ENCODE measurements around the gene LRRC3C.
A peak's percentile ranks its signal among the peaks of the same experiment; 100 is the strongest.

The LRRC3C gene

DNA sequence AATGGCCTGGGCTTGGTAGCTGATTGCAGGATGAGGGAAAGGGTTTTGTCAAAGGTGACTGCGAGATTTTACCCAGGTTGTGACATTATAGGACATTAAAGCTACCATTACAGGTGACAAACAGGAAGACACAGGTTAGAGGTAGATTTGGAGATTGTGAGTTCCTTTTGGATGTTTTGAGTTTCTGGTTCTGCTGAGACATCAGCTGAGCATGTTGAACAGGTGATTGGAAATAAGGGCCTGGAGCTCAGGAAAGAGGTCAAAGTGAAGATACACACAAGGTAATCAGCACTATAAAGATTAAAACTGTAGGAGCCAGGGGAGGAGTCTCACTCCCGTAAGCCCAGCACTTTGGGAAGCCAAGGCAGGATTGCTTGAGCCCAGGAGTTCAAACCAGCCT, 41.2 kb downstream of the LRRC3C start:
- Histone ChIP-seq H3K36me3 (ENCODE audit: control insufficient read depth, insufficient read depth, low read length) (no peaks in the 10 kb centered on the region), H3K4me1 (ENCODE audit: control insufficient read depth, insufficient read depth, low read length) (no peaks in the 10 kb centered on the region), H3K27me3 (ENCODE audit: control insufficient read depth, insufficient read depth, low read length) (no peaks in the 10 kb centered on the region; the same call in 1 of the 2 replicates), H3K9ac (ENCODE audit: low read depth, low read length) (no peak overlapping the region), H3K4me3 (ENCODE audit: low read depth, low read length) (no peak overlapping the region), H3K27ac (ENCODE audit: low read depth, low read length) (no peak overlapping the region), H3K9me3 (ENCODE audit: control insufficient read depth, insufficient read depth, low read length) (no peaks in the 10 kb centered on the region)

DNA sequence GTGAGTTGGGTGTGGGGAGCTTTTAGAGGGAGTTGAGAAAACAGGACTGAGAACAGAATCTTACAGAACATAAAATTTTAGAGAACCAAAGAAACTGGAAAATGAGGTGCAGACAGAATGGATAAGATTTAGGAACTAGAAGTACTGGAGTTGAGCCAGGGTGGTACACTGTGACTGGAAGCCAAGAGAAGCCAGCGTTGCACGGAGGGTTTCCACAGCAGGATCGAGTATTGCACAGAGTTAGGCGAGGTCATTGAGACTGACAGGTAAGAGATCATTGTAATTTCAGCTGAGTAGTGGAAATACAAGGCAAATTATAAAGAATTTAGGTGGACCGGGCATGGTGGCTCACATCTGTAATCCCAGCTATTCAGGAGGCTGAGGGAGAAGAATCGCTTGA, 41.8 kb downstream of the LRRC3C start:
- Histone ChIP-seq H3K4me1 (ENCODE audit: control insufficient read depth, insufficient read depth, low read length) (no peaks in the 10 kb centered on the region), H3K4me3 (ENCODE audit: low read depth, low read length) (no peak overlapping the region)

DNA sequence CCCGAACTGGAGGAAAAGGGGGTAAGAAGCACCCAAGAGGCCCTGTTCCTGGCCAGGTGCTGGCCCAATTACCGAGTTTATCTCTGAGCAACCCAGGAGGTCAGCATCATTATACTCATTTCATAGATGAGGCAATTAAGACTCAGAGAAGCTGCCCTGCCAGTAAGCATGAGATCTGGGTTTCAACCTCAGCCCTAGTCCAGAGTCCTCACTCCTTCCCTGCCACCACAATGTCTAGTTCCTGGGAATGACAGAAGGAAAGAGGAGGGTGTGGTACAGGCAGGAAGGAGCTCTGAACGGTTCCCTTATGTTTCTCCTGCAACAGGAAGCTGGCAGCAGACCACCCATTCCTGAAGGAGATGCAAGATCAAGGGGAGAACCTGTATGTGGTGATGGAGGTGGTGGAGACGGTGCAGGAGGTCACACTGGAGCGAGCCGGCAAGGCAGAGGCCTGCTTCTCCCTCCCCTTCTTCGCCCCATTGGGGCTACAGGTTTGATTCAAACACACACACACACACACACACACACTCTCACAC, 42.7 kb downstream of the LRRC3C start:
- Histone ChIP-seq H3K9me3 (ENCODE audit: control insufficient read depth, insufficient read depth, low read length) (no peaks in the 10 kb centered on the region), H3K9ac (ENCODE audit: low read depth, low read length) (no peak overlapping the region), H3K36me3 (ENCODE audit: control insufficient read depth, insufficient read depth, low read length) (no peaks in the 10 kb centered on the region), H3K4me1 (ENCODE audit: control insufficient read depth, insufficient read depth, low read length) (no peaks in the 10 kb centered on the region), H3K27ac (ENCODE audit: low read depth, low read length) (no peak overlapping the region), H3K27me3 (ENCODE audit: control insufficient read depth, insufficient read depth, low read length) (no peaks in the 10 kb centered on the region; the same call in 1 of the 2 replicates), H3K4me3 (ENCODE audit: low read depth, low read length) (no peak overlapping the region)

More for the DNA sequence above, 41.8 kb downstream of the LRRC3C start:
- Histone ChIP-seq H3K27me3 (ENCODE audit: control insufficient read depth, insufficient read depth, low read length) (no peaks in the 10 kb centered on the region; the same call in 1 of the 2 replicates), H3K9ac (ENCODE audit: low read depth, low read length) (no peak overlapping the region), H3K9me3 (ENCODE audit: control insufficient read depth, insufficient read depth, low read length) (no peaks in the 10 kb centered on the region), H3K27ac (ENCODE audit: low read depth, low read length) (no peak overlapping the region), H3K36me3 (ENCODE audit: control insufficient read depth, insufficient read depth, low read length) (no peaks in the 10 kb centered on the region)

DNA sequence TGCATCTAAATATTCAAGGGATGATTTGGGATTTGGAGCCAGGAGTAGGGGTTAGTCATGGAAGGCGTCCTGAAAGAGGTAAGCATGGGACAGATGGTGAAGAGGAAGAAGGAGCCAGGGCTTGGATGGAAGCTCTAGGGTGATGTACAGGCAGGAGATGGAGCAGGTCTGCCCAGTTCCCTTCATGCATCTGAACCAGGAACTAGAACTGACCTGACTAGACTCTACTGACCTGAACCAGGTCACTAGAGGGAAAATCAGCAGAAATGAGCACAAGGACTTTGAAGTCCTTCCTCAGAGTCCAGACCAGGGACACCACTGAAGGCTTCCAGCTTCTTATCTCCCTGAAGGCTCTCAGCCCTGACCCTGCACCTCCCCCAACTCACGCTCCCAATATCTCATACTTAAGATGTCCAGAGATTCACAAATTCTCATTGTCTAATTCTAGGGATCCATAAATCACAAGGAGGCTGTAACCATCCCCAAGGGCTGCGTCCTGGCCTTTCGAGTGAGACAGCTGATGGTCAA, 43.6 kb downstream of the LRRC3C start:
- H3K4me1 ChIP-seq (ENCODE audit: control insufficient read depth, insufficient read depth, low read length), result no peaks in the 10 kb centered on the region
- no peaks in the 10 kb centered on the region; the same call in 1 of the 2 replicates for H3K27me3 ChIP-seq (ENCODE audit: control insufficient read depth, insufficient read depth, low read length)
- no peaks in the 10 kb centered on the region for H3K36me3 ChIP-seq (ENCODE audit: control insufficient read depth, insufficient read depth, low read length)
- no peak overlapping the region for H3K9ac ChIP-seq (ENCODE audit: low read depth, low read length)
- H3K9me3 ChIP-seq (ENCODE audit: control insufficient read depth, insufficient read depth, low read length), result no peaks in the 10 kb centered on the region
- no peak overlapping the region for H3K27ac ChIP-seq (ENCODE audit: low read depth, low read length)
- no peak overlapping the region for H3K4me3 ChIP-seq (ENCODE audit: low read depth, low read length)

DNA sequence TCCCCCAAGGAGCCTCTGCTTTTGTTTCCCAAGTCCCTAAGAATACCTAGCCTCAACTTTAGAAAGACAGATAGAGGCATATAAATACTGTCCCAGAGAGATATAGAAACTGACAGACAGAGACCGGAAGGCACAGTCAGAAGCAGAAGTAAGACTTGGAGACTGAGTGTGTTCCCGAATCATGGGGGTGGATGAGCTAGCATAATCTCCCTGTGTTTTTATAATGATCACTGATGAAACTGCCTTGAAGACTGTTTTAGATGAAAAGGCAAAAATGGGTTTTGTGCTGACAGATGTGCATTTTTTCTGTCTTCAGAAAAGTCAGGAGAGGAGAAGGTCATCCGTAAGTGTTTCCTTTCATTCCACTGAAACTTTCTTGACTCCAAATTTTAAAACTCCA, 44.7 kb downstream of the LRRC3C start:
- no peaks in the 10 kb centered on the region for H3K4me1 ChIP-seq (ENCODE audit: control insufficient read depth, insufficient read depth, low read length)
- no peaks in the 10 kb centered on the region for H3K9me3 ChIP-seq (ENCODE audit: control insufficient read depth, insufficient read depth, low read length)
- H3K36me3 ChIP-seq (ENCODE audit: control insufficient read depth, insufficient read depth, low read length), result no peaks in the 10 kb centered on the region
- H3K9ac ChIP-seq (ENCODE audit: low read depth, low read length), result no peak overlapping the region
- no peak overlapping the region for H3K4me3 ChIP-seq (ENCODE audit: low read depth, low read length)
- no peak overlapping the region for H3K27ac ChIP-seq (ENCODE audit: low read depth, low read length)
- no peaks in the 10 kb centered on the region; the same call in 1 of the 2 replicates for H3K27me3 ChIP-seq (ENCODE audit: control insufficient read depth, insufficient read depth, low read length)

DNA sequence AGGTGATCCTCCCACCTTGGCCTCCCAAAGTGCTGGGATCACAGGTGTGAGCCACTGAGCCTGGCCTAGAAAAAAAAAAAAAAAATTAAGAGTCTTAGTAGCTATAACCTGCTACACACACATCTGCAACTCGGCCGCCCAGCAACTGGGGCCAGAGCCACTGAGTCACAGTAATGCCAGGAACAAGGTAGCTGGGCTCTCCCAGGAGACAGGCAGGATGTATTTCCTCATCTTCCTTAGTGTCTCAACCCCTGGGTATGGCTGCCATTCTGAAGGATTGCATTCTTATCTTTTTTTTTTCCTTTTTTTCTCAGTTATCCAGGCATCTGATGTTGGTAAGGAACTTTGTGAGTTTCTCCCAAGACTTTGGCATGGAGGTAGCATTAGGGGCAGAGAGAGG, 46.0 kb downstream of the LRRC3C start:
- Histone ChIP-seq H3K27ac (ENCODE audit: low read depth, low read length) (no peak overlapping the region), H3K4me3 (ENCODE audit: low read depth, low read length) (no peak overlapping the region), H3K9me3 (ENCODE audit: control insufficient read depth, insufficient read depth, low read length) (no peaks in the 10 kb centered on the region), H3K36me3 (ENCODE audit: control insufficient read depth, insufficient read depth, low read length) (no peaks in the 10 kb centered on the region), H3K9ac (ENCODE audit: low read depth, low read length) (no peak overlapping the region), H3K4me1 (ENCODE audit: control insufficient read depth, insufficient read depth, low read length) (no peaks in the 10 kb centered on the region), H3K27me3 (ENCODE audit: control insufficient read depth, insufficient read depth, low read length) (no peaks in the 10 kb centered on the region; the same call in 1 of the 2 replicates)

DNA sequence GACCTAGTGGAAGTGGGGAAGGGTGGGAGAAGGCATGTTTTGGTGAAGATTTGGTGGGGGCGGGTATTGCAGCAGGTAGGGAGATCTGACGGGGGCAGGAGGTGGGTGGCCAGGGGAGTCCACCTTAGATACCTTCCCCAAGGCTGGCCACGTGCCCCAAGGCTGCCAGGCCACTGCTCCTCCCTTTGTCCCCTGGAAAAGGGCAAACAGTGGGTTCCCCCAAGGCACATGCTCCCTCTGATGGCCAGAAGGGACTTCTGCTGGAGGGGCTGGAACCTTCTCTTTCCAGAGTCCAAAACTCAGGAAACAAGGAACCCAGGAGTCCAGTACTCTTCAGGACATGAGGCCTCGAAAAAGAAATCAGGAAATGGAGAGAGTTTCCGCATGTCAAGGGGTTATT, 46.9 kb downstream of the LRRC3C start:
- H3K4me3 ChIP-seq (ENCODE audit: low read depth, low read length), result no peak overlapping the region
- no peaks in the 10 kb centered on the region for H3K9me3 ChIP-seq (ENCODE audit: control insufficient read depth, insufficient read depth, low read length)
- no peak overlapping the region for H3K27ac ChIP-seq (ENCODE audit: low read depth, low read length)
- H3K27me3 ChIP-seq (ENCODE audit: control insufficient read depth, insufficient read depth, low read length), result no peaks in the 10 kb centered on the region; the same call in 1 of the 2 replicates
- H3K36me3 ChIP-seq (ENCODE audit: control insufficient read depth, insufficient read depth, low read length), result no peaks in the 10 kb centered on the region
- no peak overlapping the region for H3K9ac ChIP-seq (ENCODE audit: low read depth, low read length)
- peaks cover 6% of the 10 kb centered on the region for H3K4me1 ChIP-seq (ENCODE audit: control insufficient read depth, insufficient read depth, low read length)

DNA sequence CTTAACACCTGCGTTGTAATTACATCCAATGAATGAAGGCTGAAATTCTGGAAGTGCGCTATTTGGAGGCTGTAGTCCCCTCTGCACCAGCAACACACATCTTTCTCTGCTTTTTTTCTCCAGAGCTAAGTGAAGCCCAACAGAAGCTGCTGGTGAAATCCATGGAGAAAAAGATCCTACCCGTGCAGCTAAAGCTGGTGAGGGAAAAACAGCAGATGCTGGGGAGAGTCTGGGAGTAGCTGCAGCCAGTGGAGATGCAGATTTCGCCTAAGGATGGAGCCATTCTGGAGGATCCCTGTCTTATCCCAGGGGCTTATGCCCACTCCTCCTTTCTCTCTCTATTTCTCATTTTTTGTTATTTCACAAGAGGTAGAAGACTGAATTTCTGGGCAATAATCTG, 48.3 kb downstream of the LRRC3C start:
- Histone ChIP-seq H3K36me3 (ENCODE audit: control insufficient read depth, insufficient read depth, low read length) (no peaks in the 10 kb centered on the region), H3K4me1 (ENCODE audit: control insufficient read depth, insufficient read depth, low read length) (peaks cover 10% of the 10 kb centered on the region), H3K4me3 (ENCODE audit: low read depth, low read length) (no peak overlapping the region), H3K9ac (ENCODE audit: low read depth, low read length) (no peak overlapping the region), H3K9me3 (ENCODE audit: control insufficient read depth, insufficient read depth, low read length) (no peaks in the 10 kb centered on the region), H3K27ac (ENCODE audit: low read depth, low read length) (no peak overlapping the region), H3K27me3 (ENCODE audit: control insufficient read depth, insufficient read depth, low read length) (no peaks in the 10 kb centered on the region)

DNA sequence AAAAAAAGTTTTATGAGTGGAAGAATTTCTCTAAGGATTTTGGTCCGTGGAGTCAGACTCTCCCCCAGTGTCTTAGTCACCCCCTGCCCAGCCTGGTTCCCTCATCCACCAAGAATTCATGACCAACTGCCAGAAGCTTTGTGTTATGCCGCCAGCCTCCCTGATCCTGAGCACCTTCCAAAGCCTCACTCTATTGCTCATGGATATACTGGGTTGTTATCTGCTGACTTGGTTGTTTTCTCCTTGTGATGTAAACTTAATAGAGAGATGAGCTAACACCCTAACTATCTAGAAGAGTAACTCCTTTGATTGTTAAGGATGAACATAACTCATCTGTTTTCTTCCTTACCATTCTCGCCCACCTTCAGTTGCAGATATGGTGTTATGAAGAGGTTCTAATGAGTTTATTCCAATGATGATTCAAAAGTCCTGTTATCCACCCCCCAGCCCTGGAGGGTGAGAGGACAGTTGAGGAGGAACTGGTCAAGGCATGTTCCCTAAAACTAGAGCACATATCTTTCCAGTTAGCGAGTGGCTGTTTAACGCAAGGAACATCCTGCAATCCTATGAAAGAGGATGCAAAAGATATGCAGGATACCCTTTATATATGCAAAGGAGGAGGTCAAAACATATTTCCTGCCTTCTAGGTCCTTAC, 51.6 kb downstream of the LRRC3C start:
- H3K4me1 ChIP-seq (ENCODE audit: control insufficient read depth, insufficient read depth, low read length), result peaks cover 10% of the 10 kb centered on the region
- no peak overlapping the region for H3K9ac ChIP-seq (ENCODE audit: low read depth, low read length)
- peak overlapping the region; percentile 94 for H3K4me3 ChIP-seq (ENCODE audit: low read depth, low read length)
- no peaks in the 10 kb centered on the region for H3K27me3 ChIP-seq (ENCODE audit: control insufficient read depth, insufficient read depth, low read length)
- peaks cover 4% of the 10 kb centered on the region for H3K36me3 ChIP-seq (ENCODE audit: control insufficient read depth, insufficient read depth, low read length)
- peak overlapping the region; percentile 95 for H3K27ac ChIP-seq (ENCODE audit: low read depth, low read length)
- H3K9me3 ChIP-seq (ENCODE audit: control insufficient read depth, insufficient read depth, low read length), result no peaks in the 10 kb centered on the region

DNA sequence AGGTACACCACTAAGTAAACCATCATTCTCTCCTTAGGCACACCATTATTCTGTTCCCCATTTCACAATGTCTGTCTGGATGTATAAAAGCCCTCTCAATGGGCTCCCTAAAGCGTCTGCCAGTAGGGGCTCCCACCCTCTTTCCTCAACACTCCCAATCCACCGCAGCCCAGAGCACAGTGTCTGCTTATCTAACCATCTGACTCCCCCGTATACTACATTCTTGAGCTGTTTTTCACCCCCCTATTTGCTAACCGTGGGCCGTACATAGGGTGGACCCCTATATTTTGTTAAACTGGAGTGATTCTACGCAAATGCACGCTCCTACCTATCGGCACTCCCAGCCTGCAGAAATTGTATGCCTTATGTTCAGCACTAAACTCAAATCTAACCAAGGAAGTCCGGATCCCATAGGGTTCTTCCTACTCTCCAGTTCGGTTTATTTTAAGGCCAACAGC, 52.4 kb downstream of the LRRC3C start:
- Histone ChIP-seq H3K4me3 (ENCODE audit: low read depth, low read length) (peak overlapping the region; percentile 94), H3K9ac (ENCODE audit: low read depth, low read length) (0 out of 2 replicates have a peak overlapping the region, but pooled peaks have one; percentile 39), H3K27ac (ENCODE audit: low read depth, low read length) (peak overlapping the region; percentile 95), H3K27me3 (ENCODE audit: control insufficient read depth, insufficient read depth, low read length) (no peaks in the 10 kb centered on the region), H3K9me3 (ENCODE audit: control insufficient read depth, insufficient read depth, low read length) (no peaks in the 10 kb centered on the region), H3K4me1 (ENCODE audit: control insufficient read depth, insufficient read depth, low read length) (peaks cover 10% of the 10 kb centered on the region), H3K36me3 (ENCODE audit: control insufficient read depth, insufficient read depth, low read length) (peaks cover 12% of the 10 kb centered on the region)

Measured in HUES48 (cell line).